ENCODE data around the gene TIAM2. TPM values are rescaled to one million over a fixed set of nuclear protein-coding genes. Genes with fewer than 3 reads are reported as not detected.

Gene TIAM2
- polyA plus RNA-seq, 4 donors = 7.8 to 34.4 (median 17.3) TPM

DNA sequence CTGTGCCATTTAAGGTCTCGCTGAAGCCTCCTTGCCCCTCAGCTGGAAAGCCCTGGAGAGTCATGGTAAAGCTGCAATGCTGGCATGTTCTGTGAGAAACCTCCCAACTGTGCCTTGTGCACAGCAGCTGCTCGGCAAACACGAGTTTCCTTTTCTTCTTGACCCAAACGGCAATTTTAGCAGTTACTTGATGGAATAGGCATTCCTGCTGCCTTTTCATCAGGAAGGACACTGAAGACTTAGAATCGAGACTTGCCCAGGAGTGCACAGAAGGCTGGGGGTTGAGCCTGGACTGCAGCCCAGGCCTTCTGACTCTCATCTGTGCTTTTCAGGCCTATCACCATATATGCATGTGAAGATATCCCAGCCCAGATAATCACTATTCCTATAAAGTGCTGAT, 240.0 kb downstream of the TIAM2 start:
- peaks cover 0 to 33% (median 6%) of the 10 kb centered on the region in 3 donors for H3K36me3 ChIP-seq (ENCODE audit: control insufficient read depth in 3 of 3, insufficient read depth in 2 of 3, low read depth in 1 of 3, low read length in 3 of 3)
- whole genome bisulfite sequencing, 3 donors = 63 to 91% (median 80%) methylated on average over 5 of the region's 5 CpGs
- no peaks in the 10 kb centered on the region for H3K27me3 ChIP-seq (ENCODE audit: control insufficient read depth in 3 of 3, insufficient read depth in 3 of 3, low read length in 3 of 3)
- peaks cover 0 to 8% of the 10 kb centered on the region in 2 donors for H3K9me3 ChIP-seq (ENCODE audit: control insufficient read depth in 2 of 2, insufficient read depth in 1 of 2, low read depth in 1 of 2, low read length in 1 of 2)
- no peak overlapping the region for H3K27ac ChIP-seq (ENCODE audit: low read depth in 1 of 3, low read length in 2 of 3)
- FAIRE-seq (no peak), DNase-seq (no peak)
- no peak overlapping the region for H3K4me3 ChIP-seq (ENCODE audit: low read depth in 1 of 3, low read length in 3 of 3)
- H3K4me1 ChIP-seq (ENCODE audit: control insufficient read depth in 3 of 3, insufficient read depth in 2 of 3, low read depth in 1 of 3, low read length in 2 of 3) = no peaks in the 10 kb centered on the region

DNA sequence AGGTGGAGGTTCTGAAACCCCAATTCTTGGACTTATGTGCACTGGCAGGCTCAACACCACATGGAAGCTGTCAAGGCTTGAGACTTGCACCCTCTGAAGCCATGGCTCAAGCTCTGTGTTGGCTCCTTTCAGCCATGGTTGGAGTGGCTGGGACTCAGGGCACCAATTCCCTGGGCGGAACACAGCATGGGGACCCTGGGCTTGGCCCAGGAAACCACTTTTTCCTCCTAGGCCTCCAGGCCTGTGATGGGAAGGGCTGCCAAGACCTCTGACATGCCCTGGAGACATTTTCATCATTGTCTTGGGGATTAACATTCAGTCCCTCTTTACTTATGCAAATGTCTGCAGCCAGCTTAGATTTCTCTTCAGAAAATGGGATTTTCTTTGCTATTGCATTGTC, 242.5 kb downstream of the TIAM2 start:
- 53 to 95% (median 80%) methylated on average over 1 of the region's 1 CpG for WGBS, 3 donors
- H3K27me3 ChIP-seq (ENCODE audit: control insufficient read depth in 3 of 3, insufficient read depth in 3 of 3, low read length in 3 of 3) = no peaks in the 10 kb centered on the region
- FAIRE-seq = no peak

DNA sequence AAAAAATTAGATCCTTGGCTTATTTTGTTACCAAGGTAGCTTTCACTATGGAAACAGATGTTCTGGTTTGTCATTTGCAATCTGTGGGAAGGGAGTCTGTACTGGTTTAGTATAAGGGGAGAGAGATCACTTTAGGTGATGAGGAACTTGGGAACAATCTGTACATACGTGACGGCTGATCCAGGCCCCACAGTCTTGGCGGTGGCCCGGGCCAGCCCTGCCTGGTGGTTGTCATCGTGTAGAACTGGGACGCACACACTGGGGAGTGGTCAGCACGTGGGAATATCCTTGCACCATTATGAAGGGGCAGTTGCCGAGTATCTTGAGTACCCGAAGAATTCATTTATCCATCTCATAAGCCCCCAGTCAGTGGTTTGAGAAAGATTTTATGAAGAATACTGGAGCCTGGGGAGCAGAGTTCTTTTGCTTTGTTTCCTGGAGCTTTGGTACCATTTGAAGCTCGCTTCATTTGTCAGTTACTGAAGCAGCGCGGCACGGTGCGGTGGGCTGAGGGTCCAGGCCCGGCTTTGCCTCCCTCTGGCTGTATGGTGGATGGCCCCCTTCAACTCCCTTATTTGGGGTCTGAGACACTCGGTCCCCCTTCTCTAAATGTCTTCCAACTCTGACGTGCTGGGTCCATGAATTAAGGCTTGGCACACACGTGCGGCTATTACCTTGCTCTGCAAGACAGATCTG, 245.9 kb downstream of the TIAM2 start:
- FAIRE-seq = no peak
- WGBS, 3 donors = 91 to 96% (median 95%) methylated on average over 19 of the region's 19 CpGs
- Histone ChIP-seq H3K27me3 (ENCODE audit: control insufficient read depth in 3 of 3, insufficient read depth in 3 of 3, low read length in 3 of 3) (no peaks in the 10 kb centered on the region), H3K36me3 (ENCODE audit: control insufficient read depth in 3 of 3, insufficient read depth in 2 of 3, low read depth in 1 of 3, low read length in 3 of 3) (peaks cover 0 to 41% (median 7%) of the 10 kb centered on the region in 3 donors), H3K27ac (ENCODE audit: low read depth in 1 of 3, low read length in 2 of 3) (no peak overlapping the region), H3K9me3 (ENCODE audit: control insufficient read depth in 2 of 2, insufficient read depth in 1 of 2, low read depth in 1 of 2, low read length in 1 of 2) (peaks cover 0 to 8% of the 10 kb centered on the region in 2 donors), H3K4me1 (ENCODE audit: control insufficient read depth in 3 of 3, insufficient read depth in 2 of 3, low read depth in 1 of 3, low read length in 2 of 3) (no peaks in the 10 kb centered on the region), H3K4me3 (ENCODE audit: low read depth in 1 of 3, low read length in 3 of 3) (no peak overlapping the region)
- no peak for DNase-seq

More for the DNA sequence above, 242.5 kb downstream of the TIAM2 start:
- no peak overlapping the region for H3K4me3 ChIP-seq (ENCODE audit: low read depth in 1 of 3, low read length in 3 of 3)
- no peak for DNase-seq
- H3K27ac ChIP-seq (ENCODE audit: low read depth in 1 of 3, low read length in 2 of 3) = no peak overlapping the region
- no peaks in the 10 kb centered on the region for H3K4me1 ChIP-seq (ENCODE audit: control insufficient read depth in 3 of 3, insufficient read depth in 2 of 3, low read depth in 1 of 3, low read length in 2 of 3)
- H3K36me3 ChIP-seq (ENCODE audit: control insufficient read depth in 3 of 3, insufficient read depth in 2 of 3, low read depth in 1 of 3, low read length in 3 of 3) = peaks cover 0 to 40% (median 6%) of the 10 kb centered on the region in 3 donors
- H3K9me3 ChIP-seq (ENCODE audit: control insufficient read depth in 2 of 2, insufficient read depth in 1 of 2, low read depth in 1 of 2, low read length in 1 of 2) = peaks cover 0 to 8% of the 10 kb centered on the region in 2 donors

DNA sequence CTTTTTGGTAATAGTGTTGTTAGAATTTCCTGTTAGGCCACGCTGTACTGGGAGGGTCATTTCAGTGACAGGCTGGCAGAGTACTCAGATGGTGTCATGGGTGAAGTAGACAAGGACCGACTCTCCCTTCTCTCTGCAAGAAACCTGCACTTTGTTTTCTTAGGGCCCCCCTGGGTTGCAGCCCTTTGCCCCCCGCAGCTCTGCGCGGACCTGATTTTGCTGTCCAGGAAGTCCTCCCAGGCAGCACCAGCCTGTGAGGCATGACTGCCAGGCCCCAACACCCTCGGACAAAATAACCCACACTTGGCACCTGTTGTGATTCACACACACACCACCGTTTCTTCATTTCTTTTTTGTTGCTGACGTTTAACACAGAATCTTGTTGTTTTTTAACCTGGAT, 246.9 kb downstream of the TIAM2 start:
- no peaks in the 10 kb centered on the region for H3K27me3 ChIP-seq (ENCODE audit: control insufficient read depth in 3 of 3, insufficient read depth in 3 of 3, low read length in 3 of 3)
- whole genome bisulfite sequencing, 3 donors = 80 to 90% (median 87%) methylated on average over 8 of the region's 8 CpGs
- peaks cover 0 to 8% of the 10 kb centered on the region in 2 donors for H3K9me3 ChIP-seq (ENCODE audit: control insufficient read depth in 2 of 2, insufficient read depth in 1 of 2, low read depth in 1 of 2, low read length in 1 of 2)
- DNase-seq (no peak), FAIRE-seq (no peak)
- no peaks in the 10 kb centered on the region for H3K4me1 ChIP-seq (ENCODE audit: control insufficient read depth in 3 of 3, insufficient read depth in 2 of 3, low read depth in 1 of 3, low read length in 2 of 3)
- H3K4me3 ChIP-seq (ENCODE audit: low read depth in 1 of 3, low read length in 3 of 3) = no peak overlapping the region
- H3K27ac ChIP-seq (ENCODE audit: low read depth in 1 of 3, low read length in 2 of 3) = no peak overlapping the region
- H3K36me3 ChIP-seq (ENCODE audit: control insufficient read depth in 3 of 3, insufficient read depth in 2 of 3, low read depth in 1 of 3, low read length in 3 of 3) = peaks cover 0 to 45% (median 9%) of the 10 kb centered on the region in 3 donors

DNA sequence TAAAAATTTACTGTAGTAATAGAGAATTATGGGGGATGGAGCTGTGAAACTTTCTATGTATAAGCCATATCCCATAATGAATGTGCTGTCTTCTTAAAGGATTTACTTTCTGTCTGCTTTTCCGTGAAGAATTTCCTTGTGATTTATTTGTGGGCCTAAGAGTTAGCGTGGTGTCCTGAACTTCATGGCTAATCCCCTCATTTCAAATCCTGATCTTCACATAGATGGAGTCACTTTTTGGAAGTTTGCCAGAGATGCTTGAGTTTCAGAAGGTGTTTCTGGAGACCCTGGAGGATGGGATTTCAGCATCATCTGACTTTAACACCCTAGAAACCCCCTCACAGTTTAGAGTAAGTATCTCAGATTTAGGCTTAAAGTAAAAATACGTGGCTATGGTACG, 249.3 kb downstream of the TIAM2 start:
- DNase-seq (no peak), FAIRE-seq (no peak)
- H3K4me1 ChIP-seq (ENCODE audit: control insufficient read depth in 3 of 3, insufficient read depth in 2 of 3, low read depth in 1 of 3, low read length in 2 of 3) = no peaks in the 10 kb centered on the region
- no peaks in the 10 kb centered on the region for H3K27me3 ChIP-seq (ENCODE audit: control insufficient read depth in 3 of 3, insufficient read depth in 3 of 3, low read length in 3 of 3)
- H3K4me3 ChIP-seq (ENCODE audit: low read depth in 1 of 3, low read length in 3 of 3) = no peak overlapping the region
- no peaks in the 10 kb centered on the region for H3K9me3 ChIP-seq (ENCODE audit: control insufficient read depth in 2 of 2, insufficient read depth in 1 of 2, low read depth in 1 of 2, low read length in 1 of 2)
- peaks cover 2 to 47% (median 7%) of the 10 kb centered on the region in 3 donors for H3K36me3 ChIP-seq (ENCODE audit: control insufficient read depth in 3 of 3, insufficient read depth in 2 of 3, low read depth in 1 of 3, low read length in 3 of 3)
- H3K27ac ChIP-seq (ENCODE audit: low read depth in 1 of 3, low read length in 2 of 3) = no peak overlapping the region
- WGBS, 3 donors = 89 to 95% (median 92%) methylated on average over 4 of the region's 4 CpGs

DNA sequence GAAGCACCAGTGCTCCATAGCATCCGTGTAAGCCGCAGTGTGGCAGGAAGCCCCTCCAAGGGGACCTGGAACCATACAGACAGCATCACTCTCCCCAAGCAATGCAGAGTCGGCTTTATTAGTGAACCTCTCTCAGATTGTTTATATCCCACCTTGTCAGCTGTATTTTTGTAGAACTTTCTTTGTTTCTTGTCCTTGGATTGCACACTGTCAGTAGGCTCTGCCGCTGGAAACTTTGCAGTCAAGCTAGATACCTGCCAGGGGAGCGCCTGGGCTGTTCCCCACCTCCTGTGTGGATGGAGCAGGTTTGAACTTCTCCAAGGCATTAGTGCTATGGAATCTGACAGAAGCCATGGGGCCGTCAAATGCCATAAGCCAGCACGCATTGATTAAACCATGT, 250.1 kb downstream of the TIAM2 start:
- DNase-seq = no peak
- WGBS, 3 donors = 91 to 97% (median 95%) methylated on average over 7 of the region's 7 CpGs
- H3K36me3 ChIP-seq (ENCODE audit: control insufficient read depth in 3 of 3, insufficient read depth in 2 of 3, low read depth in 1 of 3, low read length in 3 of 3) = peaks cover 2 to 48% (median 7%) of the 10 kb centered on the region in 3 donors
- no peaks in the 10 kb centered on the region for H3K9me3 ChIP-seq (ENCODE audit: control insufficient read depth in 2 of 2, insufficient read depth in 1 of 2, low read depth in 1 of 2, low read length in 1 of 2)
- no peak overlapping the region for H3K4me3 ChIP-seq (ENCODE audit: low read depth in 1 of 3, low read length in 3 of 3)
- no peaks in the 10 kb centered on the region for H3K4me1 ChIP-seq (ENCODE audit: control insufficient read depth in 3 of 3, insufficient read depth in 2 of 3, low read depth in 1 of 3, low read length in 2 of 3)
- no peaks in the 10 kb centered on the region for H3K27me3 ChIP-seq (ENCODE audit: control insufficient read depth in 3 of 3, insufficient read depth in 3 of 3, low read length in 3 of 3)
- FAIRE-seq = no peak
- H3K27ac ChIP-seq (ENCODE audit: low read depth in 1 of 3, low read length in 2 of 3) = no peak overlapping the region

DNA sequence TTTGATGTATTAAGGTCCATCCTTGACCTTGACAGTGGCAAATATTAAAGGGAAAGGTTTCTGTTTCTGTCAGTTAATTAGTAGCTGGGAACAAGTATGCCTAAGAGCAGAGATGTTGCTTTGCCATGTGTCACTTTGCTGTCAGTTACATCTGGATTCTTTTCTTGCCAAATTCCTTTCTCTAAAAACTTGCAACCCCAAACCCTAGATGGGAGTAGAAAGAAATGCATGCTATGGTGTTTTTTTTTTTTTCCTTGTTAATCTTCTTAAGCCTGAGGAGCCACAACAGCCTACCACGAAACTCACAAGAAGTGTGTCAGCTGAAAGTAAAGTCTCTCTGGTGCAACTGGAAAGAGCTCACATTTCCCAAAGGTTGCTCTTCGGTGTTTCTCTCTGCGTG, 250.7 kb downstream of the TIAM2 start:
- WGBS, 3 donors = 84 to 98% (median 96%) methylated on average over 3 of the region's 3 CpGs
- FAIRE-seq = no peak
- no peaks in the 10 kb centered on the region for H3K9me3 ChIP-seq (ENCODE audit: control insufficient read depth in 2 of 2, insufficient read depth in 1 of 2, low read depth in 1 of 2, low read length in 1 of 2)

DNA sequence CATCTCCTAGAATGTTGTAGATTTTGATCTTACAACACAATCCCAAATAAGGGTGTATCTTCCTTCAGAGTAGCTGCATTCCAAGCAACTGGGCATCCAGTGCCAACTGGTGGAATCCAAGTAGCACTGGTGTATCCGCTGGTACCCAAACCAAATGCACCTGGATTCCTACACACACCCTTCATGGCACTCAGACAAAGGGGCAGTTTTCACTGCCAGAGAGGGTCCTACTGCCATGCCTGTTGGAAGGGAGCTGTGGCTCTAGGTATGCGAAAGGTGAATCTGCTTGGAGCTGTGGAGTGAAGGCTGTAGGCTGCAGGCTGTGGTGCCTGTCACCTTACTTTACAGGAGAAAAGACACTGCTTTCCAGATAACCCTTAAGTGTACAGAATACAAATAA, 251.7 kb downstream of the TIAM2 start:
- Histone ChIP-seq H3K27ac (ENCODE audit: low read depth in 1 of 3, low read length in 2 of 3) (no peak overlapping the region), H3K36me3 (ENCODE audit: control insufficient read depth in 3 of 3, insufficient read depth in 2 of 3, low read depth in 1 of 3, low read length in 3 of 3) (peaks cover 2 to 45% (median 7%) of the 10 kb centered on the region in 3 donors), H3K9me3 (ENCODE audit: control insufficient read depth in 2 of 2, insufficient read depth in 1 of 2, low read depth in 1 of 2, low read length in 1 of 2) (no peaks in the 10 kb centered on the region), H3K4me1 (ENCODE audit: control insufficient read depth in 3 of 3, insufficient read depth in 2 of 3, low read depth in 1 of 3, low read length in 2 of 3) (no peaks in the 10 kb centered on the region), H3K4me3 (ENCODE audit: low read depth in 1 of 3, low read length in 3 of 3) (no peak overlapping the region), H3K27me3 (ENCODE audit: control insufficient read depth in 3 of 3, insufficient read depth in 3 of 3, low read length in 3 of 3) (no peaks in the 10 kb centered on the region)
- DNase-seq = no peak
- no peak for FAIRE-seq
- WGBS, 3 donors = 95 to 97% (median 96%) methylated on average over 2 of the region's 2 CpGs

More for the DNA sequence above, 250.7 kb downstream of the TIAM2 start:
- DNase-seq = no peak
- Histone ChIP-seq H3K4me1 (ENCODE audit: control insufficient read depth in 3 of 3, insufficient read depth in 2 of 3, low read depth in 1 of 3, low read length in 2 of 3) (no peaks in the 10 kb centered on the region), H3K4me3 (ENCODE audit: low read depth in 1 of 3, low read length in 3 of 3) (no peak overlapping the region), H3K27me3 (ENCODE audit: control insufficient read depth in 3 of 3, insufficient read depth in 3 of 3, low read length in 3 of 3) (no peaks in the 10 kb centered on the region), H3K27ac (ENCODE audit: low read depth in 1 of 3, low read length in 2 of 3) (no peak overlapping the region), H3K36me3 (ENCODE audit: control insufficient read depth in 3 of 3, insufficient read depth in 2 of 3, low read depth in 1 of 3, low read length in 3 of 3) (peaks cover 2 to 45% (median 7%) of the 10 kb centered on the region in 3 donors)

DNA sequence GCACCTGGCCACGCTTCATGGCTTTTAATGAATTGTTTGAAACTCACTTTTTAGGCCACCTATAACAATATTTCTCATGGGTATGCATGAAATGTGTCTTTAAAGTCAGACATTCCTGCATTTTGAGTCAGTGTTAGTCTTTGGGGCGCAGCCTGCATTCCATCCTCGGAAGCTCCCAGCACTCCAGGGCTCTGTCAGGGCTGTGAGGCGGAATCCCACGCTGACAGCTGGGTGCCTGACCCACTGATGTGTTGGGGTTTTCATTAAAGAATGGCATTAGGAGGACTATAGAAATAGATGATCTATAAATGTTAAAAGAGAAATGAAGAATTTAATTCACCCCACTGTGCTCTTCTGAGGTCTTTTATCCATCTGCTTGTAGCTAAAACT, 252.5 kb downstream of the TIAM2 start:
- 92 to 95% (median 95%) methylated on average over 5 of the region's 5 CpGs for WGBS, 3 donors
- Histone ChIP-seq H3K4me3 (ENCODE audit: low read depth in 1 of 3, low read length in 3 of 3) (no peak overlapping the region), H3K27ac (ENCODE audit: low read depth in 1 of 3, low read length in 2 of 3) (no peak overlapping the region), H3K4me1 (ENCODE audit: control insufficient read depth in 3 of 3, insufficient read depth in 2 of 3, low read depth in 1 of 3, low read length in 2 of 3) (no peaks in the 10 kb centered on the region), H3K27me3 (ENCODE audit: control insufficient read depth in 3 of 3, insufficient read depth in 3 of 3, low read length in 3 of 3) (no peaks in the 10 kb centered on the region), H3K9me3 (ENCODE audit: control insufficient read depth in 2 of 2, insufficient read depth in 1 of 2, low read depth in 1 of 2, low read length in 1 of 2) (no peaks in the 10 kb centered on the region), H3K36me3 (ENCODE audit: control insufficient read depth in 3 of 3, insufficient read depth in 2 of 3, low read depth in 1 of 3, low read length in 3 of 3) (peaks cover 2 to 50% (median 9%) of the 10 kb centered on the region in 3 donors)
- FAIRE-seq (no peak), DNase-seq (no peak)
